Eye (tissue), 1 donor: ENCODE measurements around the gene YY1.
"Not testable (repeated sequence)": the region's sequence is repeated elsewhere in the genome, so short reads cannot be mapped to it uniquely, and the experiment has no call there.

Experiments used
- DNase-seq: peaks from one replicate; pipeline ENCODE4 v3.0.0-alpha.2; 2015

YY1 gene

DNA sequence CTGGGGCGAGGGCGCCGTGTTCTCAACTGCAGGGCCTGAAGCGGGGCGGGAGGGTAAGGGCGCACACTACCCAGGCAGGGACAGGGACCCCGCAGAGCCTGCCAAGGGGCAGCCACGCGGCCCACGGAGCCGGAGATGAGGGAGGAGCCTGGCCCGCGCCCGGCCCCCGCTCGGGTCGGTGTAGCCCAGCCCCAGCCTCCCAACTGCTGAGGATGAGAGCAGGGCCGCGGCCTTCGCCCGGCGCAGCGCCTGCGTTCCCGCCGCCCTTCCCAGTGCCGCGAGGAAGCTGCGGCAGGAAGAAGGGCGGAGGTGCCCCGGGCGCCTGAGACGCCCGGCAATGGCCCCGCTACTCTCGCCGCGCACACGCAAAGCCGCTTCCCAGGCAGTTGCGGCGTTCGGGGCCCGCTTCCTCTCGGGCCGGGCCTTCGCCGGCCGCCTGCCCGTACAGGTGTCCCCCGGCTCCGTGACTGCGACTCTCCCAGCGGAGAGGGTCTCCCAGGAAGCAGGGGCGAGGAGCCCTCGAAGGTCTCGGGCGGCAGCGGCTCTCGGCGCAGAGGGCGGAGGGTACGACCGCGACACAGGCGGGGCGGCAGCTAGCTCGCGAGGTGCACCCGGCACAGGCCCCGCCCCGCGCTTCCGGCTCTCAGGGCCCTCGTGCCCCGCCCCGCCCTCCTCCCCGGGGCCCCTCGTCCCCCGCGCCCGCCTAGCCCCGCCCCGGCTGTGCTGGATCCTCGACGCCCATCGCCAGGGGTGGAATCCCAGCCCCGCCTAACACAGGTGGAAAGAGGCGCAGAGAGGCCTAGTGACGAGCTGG lies 24.8 kb upstream of the YY1 start:
- DNase-seq = peak; percentile 94

- no peak for DNase-seq
Observed at GRCh38 chr14:100214770-100215083, 24.2 kb upstream of the YY1 start.

DNA sequence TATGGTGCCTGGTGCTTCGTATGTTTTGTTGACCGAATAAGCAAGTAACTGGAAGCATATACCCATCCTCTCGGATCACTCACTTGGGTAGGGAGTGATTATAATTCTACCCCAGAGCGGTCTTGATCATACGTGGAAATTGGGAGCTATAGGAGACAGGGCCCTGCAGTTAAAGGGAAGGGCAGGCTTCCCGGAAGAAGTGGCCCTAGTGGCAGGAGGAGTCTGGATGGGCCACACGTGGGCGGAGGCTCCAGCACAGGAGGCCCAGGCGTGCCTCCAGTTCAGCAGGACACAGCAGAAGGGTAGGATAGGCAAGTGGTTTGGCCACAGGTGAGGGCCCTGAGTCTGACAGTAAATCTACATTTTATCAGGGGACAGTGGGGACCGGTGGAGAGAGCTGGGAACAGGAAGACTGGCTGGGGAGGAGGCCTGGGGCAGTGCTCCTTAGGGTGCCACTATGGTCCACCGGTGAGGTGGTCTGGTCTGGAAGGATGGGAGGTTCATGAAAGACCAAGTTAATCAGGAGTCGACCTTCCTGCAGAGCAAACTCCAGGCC lies 23.5 kb upstream of the YY1 start:
- no peak for DNase-seq

DNA sequence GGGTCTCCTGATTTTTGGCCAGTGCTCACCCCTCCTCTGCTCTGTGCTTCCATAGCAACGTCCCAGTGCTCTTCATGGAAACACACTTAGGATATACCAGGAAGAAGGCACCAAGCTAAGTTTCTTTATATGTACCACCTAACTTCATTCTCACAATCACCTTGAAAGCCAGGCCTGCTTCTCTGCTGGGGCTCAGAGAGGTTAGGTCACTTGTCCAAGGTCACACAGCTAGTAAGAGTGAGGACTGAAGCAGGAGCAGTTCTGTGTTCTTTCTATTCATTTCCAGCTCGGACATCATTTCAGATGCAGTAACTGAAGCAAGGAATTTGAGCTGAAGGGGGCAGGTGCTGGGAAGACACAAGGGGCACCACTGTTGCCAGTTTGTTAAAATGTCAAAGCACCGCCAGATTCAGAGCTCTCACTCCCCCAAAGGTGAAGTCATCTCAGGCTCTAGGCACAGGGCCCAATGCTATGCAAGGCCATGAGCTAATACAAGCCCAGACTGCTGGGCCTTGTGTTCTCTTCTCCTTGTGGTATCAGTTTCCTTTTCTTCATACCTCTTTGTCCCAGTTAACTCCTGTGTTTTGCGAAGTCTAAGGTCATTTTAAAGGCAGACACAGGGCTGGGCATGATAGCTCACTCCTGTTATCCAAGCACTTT lies 19.7 kb upstream of the YY1 start:
- DNase-seq = no peak

DNA sequence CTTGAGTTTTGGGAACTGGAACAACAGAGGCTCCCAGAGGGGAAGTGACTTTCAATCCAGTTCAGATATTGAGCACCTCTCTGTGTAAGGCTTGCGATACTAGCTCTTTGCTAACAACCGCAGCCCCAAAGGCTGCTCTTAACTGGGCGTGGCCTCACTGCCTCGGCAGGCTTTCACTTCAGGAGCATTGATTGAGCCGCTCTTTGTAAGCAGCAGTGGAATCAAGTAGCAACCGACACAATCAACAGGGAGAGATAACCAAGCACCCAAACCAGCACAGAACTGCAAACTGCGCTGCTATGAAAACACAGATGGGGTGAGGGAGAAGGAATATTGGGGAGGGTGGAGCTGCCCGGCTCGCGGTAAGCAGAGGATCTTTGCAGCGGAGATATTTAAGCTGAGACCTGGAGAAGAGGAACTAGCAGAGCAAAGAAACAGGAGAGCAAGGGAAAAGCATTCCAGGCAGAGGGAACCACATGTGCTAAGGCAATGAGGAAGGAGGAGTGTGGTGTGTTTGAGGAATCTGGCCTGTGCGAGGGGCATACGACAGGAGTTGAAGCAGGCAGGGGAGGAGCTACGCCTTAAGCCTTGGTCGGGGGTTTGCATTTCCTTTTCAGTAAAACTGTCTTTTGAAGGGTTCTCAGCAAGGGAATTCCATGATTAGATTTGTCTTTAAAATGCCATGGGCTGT lies 17.3 kb upstream of the YY1 start:
- peak; percentile 81 for DNase-seq

DNA sequence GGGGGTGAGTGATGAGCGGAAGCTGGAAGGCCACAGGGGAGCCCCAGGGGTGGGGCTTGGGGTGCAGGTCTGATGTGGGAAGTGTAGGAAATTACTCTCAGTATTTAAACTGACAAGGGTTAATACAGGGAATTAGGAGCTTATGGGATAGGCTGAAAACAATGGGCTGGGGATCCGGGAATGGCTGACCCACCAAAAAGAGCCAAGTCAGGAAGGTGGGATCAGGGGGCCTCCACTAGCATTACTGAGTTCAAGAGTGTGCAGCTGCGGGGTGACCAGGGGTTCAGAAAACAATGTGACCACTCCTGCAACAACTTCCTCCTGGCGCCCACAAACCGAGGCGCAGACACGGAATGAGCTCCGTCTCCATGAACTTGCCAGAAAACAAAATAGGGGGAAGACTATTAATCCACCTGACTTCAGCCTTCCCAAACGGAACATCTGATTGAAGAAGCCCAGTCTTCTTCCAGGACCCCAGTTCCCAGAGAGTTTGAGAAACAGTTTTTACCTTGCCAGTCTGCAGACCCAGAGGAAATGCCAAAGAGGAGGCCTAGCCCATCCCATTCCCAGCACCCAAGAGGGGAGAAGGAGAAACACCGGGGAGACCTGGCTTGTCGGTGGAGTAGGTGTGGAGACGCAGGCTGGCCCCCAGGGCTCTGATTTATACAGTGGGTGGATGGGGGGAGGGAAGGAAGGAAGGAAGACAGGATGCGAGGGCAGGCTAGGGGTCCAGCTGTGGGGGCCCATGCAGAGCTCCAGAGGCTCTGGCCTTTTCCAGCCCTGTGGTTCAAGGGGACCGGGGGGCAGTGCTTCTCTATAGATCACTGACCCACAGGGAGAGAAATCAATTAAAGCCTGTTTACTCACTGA lies 16.5 kb upstream of the YY1 start:
- peak; percentile 29 for DNase-seq

GRCh38 chr14:100223332-100224201 lies 15.4 kb upstream of the YY1 start:
- DNase-seq = peak; percentile 69

DNA sequence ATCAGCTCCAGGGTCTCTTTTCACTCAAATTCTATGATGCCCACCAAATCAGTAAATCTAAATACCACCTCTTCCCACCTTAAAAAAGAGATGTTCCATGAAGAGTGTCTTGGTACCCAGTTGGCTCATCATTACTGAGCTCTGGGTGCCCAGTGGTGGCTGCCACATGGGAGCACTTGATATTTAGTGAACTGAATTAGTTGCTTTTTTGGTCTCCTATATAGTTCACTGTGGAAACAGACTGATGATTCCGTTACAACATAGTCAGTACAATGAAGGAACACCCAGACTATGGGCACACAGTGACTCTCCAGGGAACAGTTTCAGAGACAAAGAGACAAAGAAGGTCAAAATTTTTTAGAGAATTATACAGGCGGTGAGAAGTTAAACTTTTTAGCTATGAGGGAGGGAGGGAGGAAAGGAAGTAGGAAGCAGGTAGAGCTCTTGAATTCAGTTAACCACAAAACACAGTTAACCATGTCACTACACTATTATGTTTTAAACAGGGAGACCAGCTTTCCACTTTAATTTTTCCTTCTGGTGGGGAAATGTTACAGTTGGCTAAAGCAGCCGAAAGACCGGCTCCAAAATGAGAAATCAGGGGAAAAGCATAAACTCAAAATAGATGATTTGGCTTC lies 14.6 kb upstream of the YY1 start:
- no peak for DNase-seq

DNA sequence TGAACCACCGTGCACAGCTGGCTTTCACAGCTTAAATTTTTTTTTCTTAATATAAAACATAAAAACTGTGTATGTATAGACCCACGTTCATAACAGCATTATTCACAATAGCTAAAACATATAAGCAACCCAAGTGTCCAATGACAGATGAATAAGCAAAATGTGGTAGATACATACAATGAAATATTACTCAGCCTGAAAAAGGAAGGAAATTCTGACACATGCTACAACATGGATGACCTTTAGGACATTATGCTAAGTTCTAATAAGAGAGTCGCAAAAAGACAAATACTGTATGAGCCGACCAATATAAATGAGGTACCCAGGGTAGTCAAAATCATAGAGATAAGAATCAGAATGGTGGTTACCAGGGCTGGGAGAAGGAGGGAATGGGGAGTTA lies 13.8 kb upstream of the YY1 start:
- no peak for DNase-seq

DNA sequence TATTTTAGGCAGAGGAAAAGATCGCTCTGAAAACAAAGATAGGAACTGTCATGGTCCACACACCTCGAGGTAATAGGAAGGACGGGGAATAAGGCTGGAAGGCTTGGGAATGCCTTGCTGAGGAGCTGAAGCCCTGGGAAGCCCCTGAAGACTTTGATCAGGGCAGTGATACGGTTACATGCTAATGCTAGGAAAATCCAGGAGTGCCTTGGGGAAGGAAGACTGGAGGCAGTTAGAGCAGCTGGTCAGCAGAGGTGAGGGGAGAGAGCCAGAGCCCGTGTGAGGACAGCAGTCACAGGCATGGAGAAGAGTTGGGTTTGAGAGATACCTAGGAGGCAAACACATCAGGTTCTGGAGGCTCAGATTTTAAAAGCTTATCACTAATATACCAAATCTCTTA lies 8.6 kb upstream of the YY1 start:
- no peak for DNase-seq

DNA sequence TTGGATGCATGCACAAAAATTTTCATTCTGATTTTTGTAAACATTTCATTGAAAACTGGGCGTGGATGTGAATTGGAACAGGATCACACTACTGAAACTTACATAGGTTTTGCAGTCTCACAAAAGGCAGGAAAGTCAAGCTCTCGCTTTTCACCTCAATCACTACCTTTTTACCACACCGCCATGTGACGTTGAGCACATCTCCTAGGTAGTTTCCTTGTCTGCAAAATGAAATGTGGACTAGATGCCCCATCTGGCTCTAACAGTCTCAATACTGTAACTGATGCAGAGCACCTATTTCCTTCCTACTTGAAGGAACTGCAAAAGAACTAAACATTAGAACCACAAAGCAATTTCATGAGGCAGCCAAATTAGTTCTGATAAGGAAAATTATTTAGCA lies 4.4 kb upstream of the YY1 start:
- no peak for DNase-seq

DNA sequence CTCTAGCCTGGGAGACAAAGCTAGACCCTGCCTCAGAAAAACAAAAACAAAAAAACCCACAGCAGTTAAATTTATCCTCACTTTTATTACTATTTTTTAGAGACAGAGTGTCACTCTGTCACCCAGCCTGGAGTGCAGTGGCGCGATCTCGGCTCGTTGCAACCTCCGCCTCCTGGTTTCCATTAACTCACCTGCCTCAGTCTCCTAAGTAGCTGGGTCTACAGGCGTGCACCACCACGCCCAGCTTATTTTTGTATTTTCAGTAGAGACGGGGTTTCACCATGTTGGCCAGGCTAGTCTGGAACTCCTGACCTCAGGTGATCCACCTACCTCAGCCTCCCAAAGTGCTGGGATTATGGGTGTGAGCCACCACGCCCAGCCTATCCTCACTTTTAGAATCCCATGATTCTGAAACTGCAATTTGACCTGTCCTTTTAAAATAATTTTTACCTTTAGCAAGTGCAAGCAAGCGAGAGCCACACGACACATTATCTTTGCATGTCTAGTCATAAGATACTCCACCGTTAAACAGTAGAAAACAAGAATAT lies 2.6 kb upstream of the YY1 start:
- DNase-seq = not testable (repeated sequence)

DNA sequence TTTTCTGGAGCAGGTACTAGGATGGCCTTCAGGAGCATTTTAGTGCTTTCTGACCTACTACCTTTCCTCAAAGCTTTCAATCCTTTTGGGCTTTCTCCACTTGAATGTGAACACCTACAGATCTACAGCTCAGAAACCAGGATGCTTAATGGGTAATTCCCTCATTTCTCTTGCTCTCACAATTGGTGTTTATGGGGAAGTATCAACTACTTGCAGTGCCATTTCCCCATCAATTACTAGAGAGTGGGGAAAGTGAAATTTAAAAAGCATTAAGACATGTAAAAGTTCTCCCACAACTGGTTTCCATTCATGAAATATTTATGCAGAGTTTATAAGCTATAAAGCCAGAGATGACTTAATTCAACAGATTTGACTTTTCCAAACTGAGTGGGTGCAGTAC lies 2.1 kb upstream of the YY1 start:
- no peak for DNase-seq

- DNase-seq = peak; percentile 78
Observed at GRCh38 chr14:100237735-100238418, 1.1 kb upstream of the YY1 start.

DNA sequence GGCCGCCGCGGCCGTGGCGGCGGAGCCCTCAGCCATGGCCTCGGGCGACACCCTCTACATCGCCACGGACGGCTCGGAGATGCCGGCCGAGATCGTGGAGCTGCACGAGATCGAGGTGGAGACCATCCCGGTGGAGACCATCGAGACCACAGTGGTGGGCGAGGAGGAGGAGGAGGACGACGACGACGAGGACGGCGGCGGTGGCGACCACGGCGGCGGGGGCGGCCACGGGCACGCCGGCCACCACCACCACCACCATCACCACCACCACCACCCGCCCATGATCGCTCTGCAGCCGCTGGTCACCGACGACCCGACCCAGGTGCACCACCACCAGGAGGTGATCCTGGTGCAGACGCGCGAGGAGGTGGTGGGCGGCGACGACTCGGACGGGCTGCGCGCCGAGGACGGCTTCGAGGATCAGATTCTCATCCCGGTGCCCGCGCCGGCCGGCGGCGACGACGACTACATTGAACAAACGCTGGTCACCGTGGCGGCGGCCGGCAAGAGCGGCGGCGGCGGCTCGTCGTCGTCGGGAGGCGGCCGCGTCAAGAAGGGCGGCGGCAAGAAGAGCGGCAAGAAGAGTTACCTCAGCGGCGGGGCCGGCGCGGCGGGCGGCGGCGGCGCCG lies 381 bp downstream of the YY1 start:
- DNase-seq = no peak

DNA sequence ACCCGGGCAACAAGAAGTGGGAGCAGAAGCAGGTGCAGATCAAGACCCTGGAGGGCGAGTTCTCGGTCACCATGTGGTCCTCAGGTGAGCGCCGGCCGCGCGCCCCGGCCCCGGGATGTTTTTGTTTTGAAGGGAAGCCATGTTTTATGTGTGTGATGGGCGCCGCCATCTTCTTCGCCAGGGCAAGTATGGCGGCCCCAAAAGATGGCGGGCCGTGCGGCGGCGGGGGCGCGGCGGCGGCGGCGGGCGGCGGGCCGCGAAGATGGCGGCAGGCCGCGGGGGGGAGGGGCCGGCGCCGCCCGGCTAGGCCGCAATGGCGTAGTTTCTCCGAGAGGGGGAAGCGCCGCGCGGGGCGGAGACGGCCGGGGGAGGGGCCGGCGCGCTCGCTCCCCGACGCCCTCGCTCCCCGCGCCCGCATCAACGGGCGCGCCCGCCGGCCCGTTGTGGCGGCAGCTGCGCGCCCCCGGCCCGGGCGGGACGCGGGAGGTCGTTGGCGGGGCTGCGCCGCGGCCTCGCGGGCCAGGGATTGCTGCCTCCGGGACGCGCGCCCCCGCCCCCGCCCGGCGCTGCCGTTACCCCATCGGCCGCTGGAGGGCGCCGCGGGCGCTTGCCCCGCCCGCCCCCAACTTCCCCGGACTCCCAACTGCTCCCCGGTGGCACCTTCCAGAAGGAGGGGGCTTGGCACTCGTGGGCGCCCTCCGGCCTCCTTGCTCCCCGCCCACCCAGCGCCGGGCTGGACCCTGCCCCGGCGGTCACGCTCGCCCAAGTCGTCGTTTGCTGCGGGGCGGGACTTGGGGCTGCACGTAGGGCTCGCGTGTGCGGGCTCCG lies 1.1 kb downstream of the YY1 start:
- DNase-seq = peak; percentile 93

GRCh38 chr14:100240668-100241032 lies 1.7 kb downstream of the YY1 start:
- DNase-seq = no peak

DNA sequence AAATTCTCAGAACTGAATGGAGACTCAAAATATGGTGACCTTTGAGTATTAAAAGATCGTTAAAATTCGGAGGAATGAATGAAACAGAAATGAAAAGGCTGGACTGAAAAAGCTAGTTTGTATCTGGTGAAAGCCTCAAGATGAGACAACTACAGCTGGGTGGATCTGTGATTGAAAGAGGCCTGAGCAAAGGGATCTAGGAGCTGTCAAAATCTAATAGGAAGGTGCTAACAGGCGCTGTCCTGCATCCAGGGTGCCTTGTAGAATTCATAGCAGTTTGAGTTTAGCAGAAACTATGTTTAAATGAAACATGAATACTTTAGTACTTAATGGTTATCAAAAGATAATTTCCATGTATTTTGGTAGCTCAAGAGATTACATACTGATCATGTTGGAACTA lies 2.3 kb downstream of the YY1 start:
- DNase-seq = peak; percentile 44

DNA sequence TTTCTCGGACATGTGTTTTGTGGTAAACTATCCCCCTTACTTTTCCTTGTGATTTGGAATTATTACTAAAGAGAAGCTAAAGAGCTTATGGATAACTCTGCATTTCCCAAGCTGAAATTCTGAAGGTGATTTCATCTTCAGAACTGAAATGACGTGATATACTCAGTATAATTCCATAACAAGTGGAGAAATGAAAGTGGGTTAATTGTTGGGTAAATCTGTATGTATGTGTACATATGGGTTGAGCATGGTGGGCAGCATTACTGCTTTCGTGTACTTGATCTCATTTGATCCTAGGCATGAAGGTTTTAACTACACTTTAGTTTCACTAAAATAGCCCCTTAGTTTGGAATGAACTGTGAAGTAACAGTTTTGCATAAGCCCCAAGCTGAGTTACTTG lies 4.1 kb downstream of the YY1 start:
- DNase-seq = no peak
